ENCODE data around the gene ERFL. TPM values are rescaled to one million over a fixed set of nuclear protein-coding genes. Genes with fewer than 3 reads are reported as not detected.

Gene ERFL
- total RNA-seq, 2 donors from 2014 or later, result 0.36 to 1.9 TPM

DNA sequence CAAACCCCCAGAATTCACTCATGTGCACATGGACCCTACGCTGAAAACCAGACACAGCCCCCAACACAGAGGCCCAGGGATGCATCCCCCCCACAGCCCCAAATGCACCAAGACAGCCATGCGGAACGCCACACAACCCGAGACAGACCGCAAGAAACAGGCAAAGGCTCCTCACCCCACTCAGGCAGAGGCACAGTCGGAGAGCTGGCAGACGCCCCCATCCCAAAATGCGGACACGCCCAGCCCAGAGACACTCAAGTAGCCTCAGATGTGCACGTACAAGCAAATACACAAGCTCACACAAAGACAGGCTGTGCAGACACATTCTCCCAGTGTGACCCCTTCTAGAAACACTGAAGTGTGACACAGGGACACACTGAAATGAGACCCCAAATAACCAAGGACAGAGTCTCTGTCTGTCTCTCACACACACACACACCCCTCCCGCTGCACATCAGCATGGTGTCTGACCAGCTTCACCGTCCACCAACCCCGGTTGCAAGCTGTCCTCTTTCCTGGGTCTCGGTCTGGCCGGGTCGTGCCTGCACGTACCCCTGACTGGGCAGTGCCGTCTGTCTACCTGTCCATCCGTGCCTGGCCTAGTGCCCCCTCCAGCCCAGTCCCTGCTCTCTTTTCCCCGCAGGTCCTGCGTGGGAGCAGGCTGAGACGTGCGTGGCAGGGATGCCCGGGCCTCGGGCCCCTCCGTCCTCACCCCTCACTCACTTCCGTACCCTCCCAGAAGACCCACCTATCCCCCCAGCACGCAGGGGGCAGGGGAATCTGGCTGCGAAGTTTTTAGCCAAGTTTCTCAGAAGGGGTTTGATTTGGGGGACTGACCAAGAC, 16.1 kb downstream of the ERFL start:
- TF ChIP-seq POLR2AphosphoS5 (IDR thresholded peaks at IDR 0.05) (no peak), POLR2A (IDR thresholded peaks at IDR 0.05) (no peak)
- TF ChIP-seq, protein P1, sequence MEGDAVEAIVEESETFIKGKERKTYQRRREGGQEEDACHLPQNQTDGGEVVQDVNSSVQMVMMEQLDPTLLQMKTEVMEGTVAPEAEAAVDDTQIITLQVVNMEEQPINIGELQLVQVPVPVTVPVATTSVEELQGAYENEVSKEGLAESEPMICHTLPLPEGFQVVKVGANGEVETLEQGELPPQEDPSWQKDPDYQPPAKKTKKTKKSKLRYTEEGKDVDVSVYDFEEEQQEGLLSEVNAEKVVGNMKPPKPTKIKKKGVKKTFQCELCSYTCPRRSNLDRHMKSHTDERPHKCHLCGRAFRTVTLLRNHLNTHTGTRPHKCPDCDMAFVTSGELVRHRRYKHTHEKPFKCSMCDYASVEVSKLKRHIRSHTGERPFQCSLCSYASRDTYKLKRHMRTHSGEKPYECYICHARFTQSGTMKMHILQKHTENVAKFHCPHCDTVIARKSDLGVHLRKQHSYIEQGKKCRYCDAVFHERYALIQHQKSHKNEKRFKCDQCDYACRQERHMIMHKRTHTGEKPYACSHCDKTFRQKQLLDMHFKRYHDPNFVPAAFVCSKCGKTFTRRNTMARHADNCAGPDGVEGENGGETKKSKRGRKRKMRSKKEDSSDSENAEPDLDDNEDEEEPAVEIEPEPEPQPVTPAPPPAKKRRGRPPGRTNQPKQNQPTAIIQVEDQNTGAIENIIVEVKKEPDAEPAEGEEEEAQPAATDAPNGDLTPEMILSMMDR (IDR thresholded peaks at IDR 0.05), result no peak
- Histone ChIP-seq H3K4me1 (replicated peaks) (no peaks in the 10 kb centered on the region), H3K36me3 (no peaks in the 10 kb centered on the region), H3K4me3 (no peak overlapping the region), H3K27ac (no peak overlapping the region), H3K27me3 (replicated peaks; ENCODE audit: insufficient read depth) (peaks cover 14% of the 10 kb centered on the region), H3K9me3 (no peaks in the 10 kb centered on the region)
- intact Hi-C loops (cut with DNase I), result no loop called here
- 15% methylated on average over 29 of the region's 29 CpGs for WGBS
- DNase-seq (ENCODE audit: low spot score), result no peak

DNA sequence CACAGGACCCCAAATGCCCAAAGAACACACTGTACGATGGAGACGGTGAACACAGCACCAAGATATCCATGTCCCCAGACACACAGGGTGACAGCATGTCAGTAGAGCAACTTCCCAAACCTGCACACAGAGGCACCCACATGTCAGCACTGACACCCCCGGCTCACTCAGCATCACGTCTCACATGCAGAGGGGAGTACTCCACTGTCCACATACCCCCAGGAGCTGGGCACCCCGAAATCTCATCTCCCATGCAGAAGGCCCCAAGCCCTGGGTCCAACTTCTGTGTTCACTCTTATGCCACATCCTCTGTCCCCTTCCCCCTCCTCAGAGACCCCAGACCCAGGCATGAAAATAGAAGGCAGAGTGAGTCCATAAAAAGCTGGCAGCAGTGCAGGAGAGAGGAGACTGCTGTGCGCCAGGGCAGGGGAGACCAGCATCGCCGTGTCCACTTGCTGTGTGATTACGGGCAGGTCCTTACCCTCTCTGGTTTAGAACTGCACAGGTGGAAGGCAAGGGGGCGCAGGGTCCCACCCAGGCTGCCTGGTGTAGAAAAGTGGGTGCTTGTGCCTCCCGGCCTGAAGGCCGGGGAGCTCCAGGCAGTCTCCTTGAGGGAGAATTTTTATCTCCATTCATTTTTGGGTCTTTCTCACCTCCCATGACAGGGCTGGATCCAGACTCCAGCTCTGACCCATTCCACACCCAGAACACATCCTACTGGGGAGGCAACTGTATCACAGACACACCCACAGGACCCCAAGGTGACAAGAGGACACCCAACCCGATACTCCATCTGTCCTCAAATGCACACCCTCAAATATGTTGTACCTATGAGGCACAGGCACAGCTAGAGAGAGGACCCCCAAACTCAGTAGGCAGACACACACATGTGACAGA, 17.0 kb downstream of the ERFL start:
- no peak for DNase-seq (ENCODE audit: low spot score)
- H3K4me3 ChIP-seq, result no peak overlapping the region
- TF ChIP-seq POLR2A (IDR thresholded peaks at IDR 0.05), result no peak
- no peak for TF ChIP-seq POLR2AphosphoS5 (IDR thresholded peaks at IDR 0.05)
- TF ChIP-seq, protein P1 (IDR thresholded peaks at IDR 0.05), result no peak
- intact Hi-C loops (cut with DNase I), result no loop called here
- no peak overlapping the region for H3K27ac ChIP-seq
- H3K4me1 ChIP-seq (replicated peaks), result no peaks in the 10 kb centered on the region
- H3K9me3 ChIP-seq, result no peaks in the 10 kb centered on the region
- H3K36me3 ChIP-seq, result peaks cover 0 to 2% of the 10 kb centered on the region in 2 donors
- peaks cover 14% of the 10 kb centered on the region for H3K27me3 ChIP-seq (replicated peaks; ENCODE audit: insufficient read depth)
- 62% methylated on average over 13 of the region's 13 CpGs for WGBS

DNA sequence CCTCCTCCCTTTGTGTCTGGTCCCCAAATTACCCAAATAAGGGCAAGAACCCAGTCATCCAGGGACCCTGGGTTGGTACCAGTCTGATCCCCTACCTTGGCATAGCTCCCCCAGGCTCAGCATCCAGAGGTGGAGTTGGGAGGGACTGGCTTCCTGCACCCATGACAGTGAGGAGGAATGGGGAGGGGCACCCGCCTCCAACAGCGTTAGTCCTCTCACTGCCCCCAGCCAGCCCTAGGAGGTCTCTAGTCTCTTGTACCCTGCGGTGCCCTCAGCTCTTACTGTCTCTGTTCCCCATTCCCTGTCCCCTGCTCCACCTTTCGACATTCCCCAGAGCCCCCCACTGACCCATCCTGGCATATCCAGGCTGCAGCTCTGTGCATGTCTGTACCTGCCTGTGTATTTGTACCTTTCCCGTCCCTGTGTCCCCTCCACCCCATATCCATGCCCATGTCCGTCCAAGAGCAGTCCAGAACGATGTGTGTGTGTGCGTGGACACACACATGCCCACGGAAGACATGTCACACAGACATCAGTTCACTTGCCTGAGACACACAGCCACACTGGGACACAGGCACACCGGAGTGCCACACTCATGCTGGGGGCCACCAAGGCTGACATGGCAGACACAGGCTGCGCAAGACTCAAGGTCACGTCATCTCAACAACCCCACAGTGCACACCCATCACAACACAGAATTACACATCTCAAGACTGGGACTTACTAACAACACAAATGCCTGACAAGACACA, 17.8 kb downstream of the ERFL start:
- DNase-seq (ENCODE audit: low spot score), result no peak
- Histone ChIP-seq H3K4me1 (replicated peaks) (no peaks in the 10 kb centered on the region), H3K36me3 (peaks cover 0 to 9% of the 10 kb centered on the region in 2 donors), H3K27ac (no peak overlapping the region), H3K27me3 (replicated peaks; ENCODE audit: insufficient read depth) (peaks cover 11% of the 10 kb centered on the region), H3K4me3 (no peak overlapping the region), H3K9me3 (no peaks in the 10 kb centered on the region)
- no peak for TF ChIP-seq POLR2A (IDR thresholded peaks at IDR 0.05)
- TF ChIP-seq, protein P1 (IDR thresholded peaks at IDR 0.05), result no peak
- WGBS, result 50% methylated on average over 12 of the region's 12 CpGs
- intact Hi-C loops (cut with DNase I), result no loop called here

DNA sequence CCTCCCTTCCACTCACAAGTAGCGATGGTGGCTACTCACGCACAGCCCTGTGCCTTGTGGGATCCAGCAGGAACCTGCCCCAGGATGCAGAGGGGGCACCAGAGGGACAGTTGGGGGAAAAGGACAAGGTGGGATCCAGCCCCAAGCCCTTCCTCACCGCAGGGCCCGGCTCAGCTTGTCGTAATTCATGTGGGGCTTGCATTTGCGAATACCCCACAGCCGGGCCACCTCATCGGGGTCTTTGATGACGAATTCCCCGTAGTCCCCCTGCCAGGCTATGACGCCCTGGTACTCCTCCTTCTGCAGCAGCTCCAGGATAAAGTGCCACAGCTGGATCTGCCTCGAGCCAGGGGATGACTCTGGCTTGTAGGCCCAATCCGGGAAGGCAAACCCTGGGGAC, 18.5 kb downstream of the ERFL start:
- TF ChIP-seq POLR2A (IDR thresholded peaks at IDR 0.05) (no peak), POLR2AphosphoS5 (IDR thresholded peaks at IDR 0.05) (no peak)
- TF ChIP-seq, protein P1 (IDR thresholded peaks at IDR 0.05), result no peak
- H3K36me3 ChIP-seq, result peaks cover 0 to 9% of the 10 kb centered on the region in 2 donors
- intact Hi-C loops (cut with DNase I), result no loop called here
- H3K27me3 ChIP-seq (replicated peaks; ENCODE audit: insufficient read depth), result peaks cover 10% of the 10 kb centered on the region
- 65% methylated on average over 13 of the region's 13 CpGs for WGBS
- no peak overlapping the region for H3K4me3 ChIP-seq
- no peaks in the 10 kb centered on the region for H3K4me1 ChIP-seq (replicated peaks)
- no peak for DNase-seq (ENCODE audit: low spot score)
- H3K9me3 ChIP-seq, result no peaks in the 10 kb centered on the region
- H3K27ac ChIP-seq, result no peak overlapping the region

Measured in prostate gland (tissue), 2 donors.